Measurements from ENCODE around the gene KANTR. TPM values are rescaled to one million over a fixed set of nuclear protein-coding genes. Genes with fewer than 3 reads are reported as not detected.

Gene KANTR
- total RNA-seq: 10 to 100 TPM in 1 of 2 experiments, 1 to 10 TPM in 1; 9.9 to 10.9 TPM

GRCh38 chrX:53093748-53094581 is at the start of gene KANTR:
Gene KANTR, plus strand, starts transcription at chrX:53094142. Its CDS starts 30,131 bp downstream, at chrX:53124273.

GRCh38 chrX:53048169-53049126 is 45.5 kb upstream of the KANTR start, which contains the start of gene GPR173:
Gene GPR173, plus strand, starts transcription at chrX:53048789. Its CDS starts 27,833 bp downstream, at chrX:53076622.

GRCh38 chrX:53081925-53082772 is 11.8 kb upstream of the KANTR start, which contains the start of gene TSPYL2:
Gene TSPYL2, plus strand, starts transcription at chrX:53082367. Its CDS starts 132 bp downstream, at chrX:53082499.

Other genes starting within 250 kb of the KANTR start
- not detected for gene XAGE3, start 226.1 kb upstream of the KANTR start, total RNA-seq
- gene FAM156B, start 196.8 kb upstream of the KANTR start, total RNA-seq: 10 to 100 TPM; 11.5 to 12.3 TPM
- 10 to 100 TPM; 18.8 to 23.5 TPM for gene FAM156A, start 135.6 kb upstream of the KANTR start, total RNA-seq
- not detected for gene GPR173, start 45.4 kb upstream of the KANTR start, total RNA-seq
- 10 to 100 TPM; 17.6 to 21.6 TPM for gene TSPYL2, start 11.8 kb upstream of the KANTR start, total RNA-seq
- gene KDM5C, start 131.1 kb downstream of the KANTR start, total RNA-seq: 10 to 100 TPM; 78.5 to 91.7 TPM
- gene IQSEC2, start 187.4 kb downstream of the KANTR start, total RNA-seq: under 1 TPM; 0.08 to 0.14 TPM

Measured in activated naive CD4-positive, alpha-beta T cell treated with anti-CD3 and anti-CD28 coated beads, Interleukin-2, amount 10 ng/mL, durations not matched to agents 5 hours and 36 hours (primary cell).